ENCODE results near the gene DCTN4. TPM values are rescaled to one million over a fixed set of nuclear protein-coding genes. Genes with fewer than 3 reads are reported as not detected.

Gene DCTN4
- total and polyA plus RNA-seq, 2 experiments from 2014 or later, result 22.9 to 63.9 TPM

DNA sequence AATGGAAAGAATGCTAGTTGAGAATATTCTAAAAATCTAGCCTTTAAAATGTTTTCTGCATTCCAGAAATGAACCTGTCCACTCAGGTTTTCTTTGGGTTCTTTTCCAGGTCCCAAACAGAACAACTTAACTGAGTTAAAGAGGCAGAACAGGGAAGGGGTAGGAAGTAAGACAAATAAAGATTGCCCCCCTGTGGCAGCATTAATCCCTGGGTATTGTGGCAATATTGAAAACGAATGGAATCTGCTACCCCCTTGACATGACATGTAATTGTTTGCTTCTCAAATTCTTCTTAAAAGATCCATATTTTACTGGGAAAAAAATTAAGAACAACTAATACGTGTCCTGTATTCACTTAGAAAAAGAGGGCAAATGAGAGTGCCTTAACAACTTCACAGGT lies 48.7 kb downstream of the DCTN4 start:
- Histone ChIP-seq H3K27ac (no peak overlapping the region), H3K36me3 (replicated peaks; ENCODE audit: insufficient read depth, low read depth) (no peaks in the 10 kb centered on the region), H3K27me3 (no peaks in the 10 kb centered on the region), H3K4me2 (no peak overlapping the region), H3K4me3 (no peak overlapping the region), H4K20me1 (ENCODE audit: insufficient read depth, poor library complexity, severe bottlenecking) (no peaks in the 10 kb centered on the region), H3K79me2 (no peaks in the 10 kb centered on the region), H3K4me1 (ENCODE audit: insufficient read depth) (peaks cover 3% of the 10 kb centered on the region), H3K9me2 (replicated peaks; ENCODE audit: insufficient read depth) (no peaks in the 10 kb centered on the region), H3K9me3 (ENCODE audit: low read depth) (no peaks in the 10 kb centered on the region), H2AFZ (no peak overlapping the region)
- DNase-seq (ENCODE audit: low spot score), result no peak
- 75% methylated on average over 2 of the region's 2 CpGs for WGBS (ENCODE audit: low lambda C conversion rate, missing lambda C conversion rate)
- no peak for TF ChIP-seq EZH2 (IDR thresholded peaks at IDR 0.05; ENCODE audit: borderline replicate concordance)
- no peak for TF ChIP-seq EZH2phosphoT487 (IDR thresholded peaks at IDR 0.05; ENCODE audit: low read depth, severe bottlenecking, unreplicated experiment)
- TF ChIP-seq, protein P1, sequence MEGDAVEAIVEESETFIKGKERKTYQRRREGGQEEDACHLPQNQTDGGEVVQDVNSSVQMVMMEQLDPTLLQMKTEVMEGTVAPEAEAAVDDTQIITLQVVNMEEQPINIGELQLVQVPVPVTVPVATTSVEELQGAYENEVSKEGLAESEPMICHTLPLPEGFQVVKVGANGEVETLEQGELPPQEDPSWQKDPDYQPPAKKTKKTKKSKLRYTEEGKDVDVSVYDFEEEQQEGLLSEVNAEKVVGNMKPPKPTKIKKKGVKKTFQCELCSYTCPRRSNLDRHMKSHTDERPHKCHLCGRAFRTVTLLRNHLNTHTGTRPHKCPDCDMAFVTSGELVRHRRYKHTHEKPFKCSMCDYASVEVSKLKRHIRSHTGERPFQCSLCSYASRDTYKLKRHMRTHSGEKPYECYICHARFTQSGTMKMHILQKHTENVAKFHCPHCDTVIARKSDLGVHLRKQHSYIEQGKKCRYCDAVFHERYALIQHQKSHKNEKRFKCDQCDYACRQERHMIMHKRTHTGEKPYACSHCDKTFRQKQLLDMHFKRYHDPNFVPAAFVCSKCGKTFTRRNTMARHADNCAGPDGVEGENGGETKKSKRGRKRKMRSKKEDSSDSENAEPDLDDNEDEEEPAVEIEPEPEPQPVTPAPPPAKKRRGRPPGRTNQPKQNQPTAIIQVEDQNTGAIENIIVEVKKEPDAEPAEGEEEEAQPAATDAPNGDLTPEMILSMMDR (IDR thresholded peaks at IDR 0.05; ENCODE audit: poor library complexity), result peak; percentile 15

DNA sequence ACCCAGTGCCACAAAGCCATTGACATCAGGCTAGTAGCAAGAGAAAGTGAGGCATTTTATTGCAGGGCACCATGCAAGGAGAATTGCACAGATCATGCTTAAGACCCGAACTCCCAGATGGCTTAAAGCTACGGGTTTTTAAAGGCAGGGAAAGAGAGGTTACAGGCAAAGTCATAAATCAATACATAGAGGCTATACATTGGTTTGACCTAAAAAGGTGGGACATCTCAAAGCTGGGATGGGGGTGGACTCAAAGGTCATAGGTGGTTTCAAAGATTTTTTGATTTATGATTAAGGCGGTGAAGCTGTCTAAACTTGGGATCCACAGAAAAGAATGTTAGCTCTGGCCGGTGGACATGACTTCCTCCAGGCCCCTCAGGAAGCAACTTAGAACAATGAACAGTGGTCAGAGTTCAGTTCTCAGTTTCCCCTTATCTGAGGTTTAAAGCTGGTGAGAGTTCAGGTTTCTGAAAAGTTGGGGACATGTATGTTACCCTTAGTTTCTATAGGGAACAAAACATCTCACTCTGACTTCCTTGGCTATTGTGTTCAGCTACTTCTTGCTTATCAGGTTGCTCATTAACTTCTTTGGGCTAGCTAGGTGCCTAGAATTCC lies 51.9 kb downstream of the DCTN4 start:
- H3K4me1 ChIP-seq (ENCODE audit: insufficient read depth), result peaks cover 3% of the 10 kb centered on the region
- no peak for DNase-seq (ENCODE audit: low spot score)
- no peaks in the 10 kb centered on the region for H3K9me3 ChIP-seq (ENCODE audit: low read depth)
- TF ChIP-seq EZH2phosphoT487 (IDR thresholded peaks at IDR 0.05; ENCODE audit: low read depth, severe bottlenecking, unreplicated experiment) (no peak), EZH2 (IDR thresholded peaks at IDR 0.05; ENCODE audit: borderline replicate concordance) (no peak)
- TF ChIP-seq, protein P1 (IDR thresholded peaks at IDR 0.05; ENCODE audit: poor library complexity), result no peak
- no peak overlapping the region for H3K4me3 ChIP-seq
- WGBS (ENCODE audit: low lambda C conversion rate, missing lambda C conversion rate), result 76% methylated on average over 4 of the region's 4 CpGs
- H2AFZ ChIP-seq, result no peak overlapping the region
- H3K27me3 ChIP-seq, result no peaks in the 10 kb centered on the region
- no peaks in the 10 kb centered on the region for H3K36me3 ChIP-seq (replicated peaks; ENCODE audit: insufficient read depth, low read depth)
- H3K79me2 ChIP-seq, result no peaks in the 10 kb centered on the region
- H3K27ac ChIP-seq, result no peak overlapping the region
- H4K20me1 ChIP-seq (ENCODE audit: insufficient read depth, poor library complexity, severe bottlenecking), result no peaks in the 10 kb centered on the region
- H3K4me2 ChIP-seq, result no peak overlapping the region
- no peaks in the 10 kb centered on the region for H3K9me2 ChIP-seq (replicated peaks; ENCODE audit: insufficient read depth)

DNA sequence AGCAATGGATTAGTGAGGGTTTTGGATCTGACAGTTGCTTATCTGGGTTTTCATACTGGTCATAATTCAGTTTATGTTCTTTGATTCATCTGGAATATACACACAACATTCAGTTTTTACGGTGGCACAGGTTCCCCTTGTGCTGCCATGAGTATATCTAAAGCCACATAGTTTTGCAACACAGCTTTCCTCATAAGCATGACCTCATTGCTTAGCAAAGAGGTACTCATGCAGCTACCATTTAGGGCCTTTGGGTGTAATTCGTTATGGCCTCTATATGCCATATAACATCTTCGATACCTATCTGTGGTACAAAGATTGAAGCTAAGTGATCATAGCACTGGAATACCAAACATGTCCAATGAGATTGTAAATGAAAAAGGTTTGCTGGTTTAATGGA lies 55.1 kb downstream of the DCTN4 start:
- WGBS (ENCODE audit: low lambda C conversion rate, missing lambda C conversion rate), result 89% methylated on average over 3 of the region's 3 CpGs
- no peak overlapping the region for H2AFZ ChIP-seq
- TF ChIP-seq, protein P1 (IDR thresholded peaks at IDR 0.05; ENCODE audit: poor library complexity), result no peak
- TF ChIP-seq EZH2 (IDR thresholded peaks at IDR 0.05; ENCODE audit: borderline replicate concordance) (no peak), EZH2phosphoT487 (IDR thresholded peaks at IDR 0.05; ENCODE audit: low read depth, severe bottlenecking, unreplicated experiment) (no peak)
- H3K36me3 ChIP-seq (replicated peaks; ENCODE audit: insufficient read depth, low read depth), result no peaks in the 10 kb centered on the region
- no peaks in the 10 kb centered on the region for H3K27me3 ChIP-seq
- no peak overlapping the region for H3K4me2 ChIP-seq
- H3K9me2 ChIP-seq (replicated peaks; ENCODE audit: insufficient read depth), result no peaks in the 10 kb centered on the region
- H3K9me3 ChIP-seq (ENCODE audit: low read depth), result no peaks in the 10 kb centered on the region
- H3K27ac ChIP-seq, result no peak overlapping the region
- no peak for DNase-seq (ENCODE audit: low spot score)
- H3K4me1 ChIP-seq (ENCODE audit: insufficient read depth), result peaks cover 13% of the 10 kb centered on the region
- H3K4me3 ChIP-seq, result no peak overlapping the region
- peaks cover 9% of the 10 kb centered on the region for H4K20me1 ChIP-seq (ENCODE audit: insufficient read depth, poor library complexity, severe bottlenecking)
- peaks cover 20% of the 10 kb centered on the region for H3K79me2 ChIP-seq

Data from hepatocyte (in vitro differentiated cells).